RWPE2 (cell line): ENCODE results near the gene RHOF.
"Not testable (repeated sequence)": the region's sequence is repeated elsewhere in the genome, so short reads cannot be mapped to it uniquely, and the experiment has no call there.

Experiments
- ATAC-seq: fragments of 200-7000 bp; cut with Tn5 transposase; 3 replicates; pipeline ENCODE4 v1.9.1; 2021; ENCODE audit warnings: low read depth
- DNase-seq: peaks from one replicate; pipeline ENCODE4 v3.0.0-alpha.2; 2020; ENCODE audit warnings: low spot score
- H3K27ac ChIP-seq: fragments of 450-650 bp; 2 replicates; pipeline ENCODE4 v1.5.1; 2017; ENCODE audit warnings: mild to moderate bottlenecking; ENCODE audit not compliant: poor library complexity, severe bottlenecking
- H3K27me3 ChIP-seq: fragments of 250-450 bp; sonication (Bioruptor Pico); 2 replicates; pipeline ENCODE4 v1.5.1; 2021; ENCODE audit warnings: mild to moderate bottlenecking, moderate library complexity; ENCODE audit not compliant: insufficient read depth, poor library complexity, severe bottlenecking
- H3K36me3 ChIP-seq: fragments of 250-450 bp; sonication (Bioruptor Pico); 2 replicates; pipeline ENCODE4 v1.5.1; 2020; ENCODE audit warnings: low read depth, mild to moderate bottlenecking, moderate library complexity
- H3K4me1 ChIP-seq: fragments of 250-450 bp; sonication (Bioruptor Pico); 2 replicates; pipeline ENCODE4 v1.5.1; 2021; ENCODE audit warnings: mild to moderate bottlenecking, moderate library complexity; ENCODE audit not compliant: insufficient read depth, poor library complexity, severe bottlenecking
- H3K4me3 ChIP-seq: fragments of 250-450 bp; sonication (Bioruptor Pico); 2 replicates; pipeline ENCODE4 v1.5.1; 2021; ENCODE audit warnings: mild to moderate bottlenecking, moderate library complexity; ENCODE audit not compliant: severe bottlenecking
- H3K9me3 ChIP-seq: fragments of 250-450 bp; sonication (Bioruptor Pico); 2 replicates; pipeline ENCODE4 v1.5.1; 2021; ENCODE audit warnings: mild to moderate bottlenecking, moderate library complexity; ENCODE audit not compliant: severe bottlenecking
- TF ChIP-seq, protein P1 (sequence below): fragments of 450-650 bp; IDR thresholded peaks from one replicate; pipeline ENCODE4 v1.5.1; 2017; ENCODE audit warnings: mild to moderate bottlenecking, moderate library complexity; ENCODE audit not compliant: poor library complexity, severe bottlenecking

RHOF gene

DNA sequence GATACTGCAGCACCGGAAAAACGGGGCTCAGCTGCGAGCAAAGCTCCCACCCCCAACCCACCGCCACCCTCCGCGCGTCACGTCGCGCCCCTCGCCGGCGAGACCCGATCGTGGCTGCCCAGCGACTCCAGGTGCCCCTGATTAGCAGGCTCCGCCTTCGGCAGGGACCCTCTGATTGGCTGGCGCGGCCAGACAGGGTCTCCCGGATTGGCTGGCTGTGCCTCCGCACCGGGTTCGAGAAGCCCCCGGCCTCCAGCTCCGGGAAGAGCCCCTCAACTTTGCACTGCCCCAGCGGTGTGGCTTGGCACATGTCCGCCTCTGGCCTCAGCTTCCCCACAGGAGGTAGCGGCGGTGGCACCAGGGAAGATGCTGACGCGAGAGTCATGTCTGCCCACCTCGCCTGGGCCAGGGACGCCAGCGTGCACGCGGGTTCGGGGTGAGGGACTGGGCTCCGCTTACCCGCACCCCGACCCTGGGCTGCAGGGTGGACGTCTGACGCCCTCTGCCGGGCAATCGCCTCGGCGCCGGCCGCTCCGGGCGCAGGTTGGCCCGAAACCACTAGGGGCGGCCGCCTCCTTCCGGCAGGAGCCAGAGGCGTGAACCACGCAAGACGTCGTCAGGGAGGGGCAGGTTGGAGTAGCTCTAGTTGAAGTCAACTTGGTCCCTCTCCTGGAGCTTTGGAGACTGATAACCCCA lies 498 bp upstream of the RHOF start:
- TF ChIP-seq, protein P1, sequence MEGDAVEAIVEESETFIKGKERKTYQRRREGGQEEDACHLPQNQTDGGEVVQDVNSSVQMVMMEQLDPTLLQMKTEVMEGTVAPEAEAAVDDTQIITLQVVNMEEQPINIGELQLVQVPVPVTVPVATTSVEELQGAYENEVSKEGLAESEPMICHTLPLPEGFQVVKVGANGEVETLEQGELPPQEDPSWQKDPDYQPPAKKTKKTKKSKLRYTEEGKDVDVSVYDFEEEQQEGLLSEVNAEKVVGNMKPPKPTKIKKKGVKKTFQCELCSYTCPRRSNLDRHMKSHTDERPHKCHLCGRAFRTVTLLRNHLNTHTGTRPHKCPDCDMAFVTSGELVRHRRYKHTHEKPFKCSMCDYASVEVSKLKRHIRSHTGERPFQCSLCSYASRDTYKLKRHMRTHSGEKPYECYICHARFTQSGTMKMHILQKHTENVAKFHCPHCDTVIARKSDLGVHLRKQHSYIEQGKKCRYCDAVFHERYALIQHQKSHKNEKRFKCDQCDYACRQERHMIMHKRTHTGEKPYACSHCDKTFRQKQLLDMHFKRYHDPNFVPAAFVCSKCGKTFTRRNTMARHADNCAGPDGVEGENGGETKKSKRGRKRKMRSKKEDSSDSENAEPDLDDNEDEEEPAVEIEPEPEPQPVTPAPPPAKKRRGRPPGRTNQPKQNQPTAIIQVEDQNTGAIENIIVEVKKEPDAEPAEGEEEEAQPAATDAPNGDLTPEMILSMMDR: peak; percentile 95
- Histone ChIP-seq H3K4me1 (peaks cover 32% of the 10 kb centered on the region), H3K9me3 (no peaks in the 10 kb centered on the region), H3K36me3 (peaks cover 7% of the 10 kb centered on the region; the same call in 1 of the 2 replicates), H3K4me3 (peak overlapping the region; percentile 45), H3K27ac (peak overlapping the region; percentile 100), H3K27me3 (no peaks in the 10 kb centered on the region)
- peak; percentile 67 for ATAC-seq
- DNase-seq: peak; percentile 89

DNA sequence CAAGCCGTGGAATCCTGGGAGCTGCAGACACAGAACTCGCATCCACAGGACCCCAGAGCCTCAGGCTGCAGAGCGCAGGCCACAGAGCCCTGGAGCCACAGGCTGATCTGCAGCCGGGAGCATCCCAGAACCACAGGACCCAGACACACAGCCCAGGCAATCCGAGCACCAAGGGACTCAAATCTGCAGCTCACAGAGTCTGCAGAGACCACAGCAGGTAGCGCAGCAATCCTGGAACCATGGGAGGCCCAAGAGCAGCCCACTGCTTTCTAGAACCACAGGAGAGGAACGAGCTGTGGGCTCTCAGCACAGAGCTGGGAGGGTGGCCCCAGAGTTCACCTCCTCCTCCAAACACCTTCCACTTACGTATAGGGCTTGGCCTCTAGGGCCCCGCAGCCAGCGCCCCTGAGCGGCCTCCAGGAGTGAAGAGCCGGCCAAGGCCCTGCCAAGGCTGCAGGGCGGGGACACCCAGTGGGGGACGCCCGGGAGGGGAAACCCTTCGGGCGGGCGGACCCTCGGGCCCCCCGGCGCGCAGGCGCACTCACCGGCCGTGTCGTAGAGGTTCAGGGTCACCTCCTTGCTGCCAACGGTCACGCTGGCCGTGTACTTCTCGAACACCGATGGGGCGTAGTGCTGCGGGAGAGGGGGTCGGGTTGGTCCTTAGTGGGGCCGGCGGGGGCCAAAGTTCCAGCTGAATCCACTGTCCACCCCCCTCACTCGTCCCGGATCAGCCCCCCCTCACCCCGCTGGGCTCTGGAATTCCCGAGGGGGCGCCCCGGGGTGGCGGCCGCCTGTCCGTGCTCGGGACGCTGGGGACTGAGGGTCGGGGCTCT lies 665 bp downstream of the RHOF start:
- Histone ChIP-seq H3K27me3 (no peaks in the 10 kb centered on the region), H3K4me1 (peaks cover 21% of the 10 kb centered on the region), H3K36me3 (no peaks in the 10 kb centered on the region), H3K27ac (peak overlapping the region; percentile 100), H3K4me3 (peak overlapping the region; percentile 45), H3K9me3 (no peaks in the 10 kb centered on the region)
- ATAC-seq (no peak), DNase-seq (no peak)
- TF ChIP-seq, protein P1: no peak

DNA sequence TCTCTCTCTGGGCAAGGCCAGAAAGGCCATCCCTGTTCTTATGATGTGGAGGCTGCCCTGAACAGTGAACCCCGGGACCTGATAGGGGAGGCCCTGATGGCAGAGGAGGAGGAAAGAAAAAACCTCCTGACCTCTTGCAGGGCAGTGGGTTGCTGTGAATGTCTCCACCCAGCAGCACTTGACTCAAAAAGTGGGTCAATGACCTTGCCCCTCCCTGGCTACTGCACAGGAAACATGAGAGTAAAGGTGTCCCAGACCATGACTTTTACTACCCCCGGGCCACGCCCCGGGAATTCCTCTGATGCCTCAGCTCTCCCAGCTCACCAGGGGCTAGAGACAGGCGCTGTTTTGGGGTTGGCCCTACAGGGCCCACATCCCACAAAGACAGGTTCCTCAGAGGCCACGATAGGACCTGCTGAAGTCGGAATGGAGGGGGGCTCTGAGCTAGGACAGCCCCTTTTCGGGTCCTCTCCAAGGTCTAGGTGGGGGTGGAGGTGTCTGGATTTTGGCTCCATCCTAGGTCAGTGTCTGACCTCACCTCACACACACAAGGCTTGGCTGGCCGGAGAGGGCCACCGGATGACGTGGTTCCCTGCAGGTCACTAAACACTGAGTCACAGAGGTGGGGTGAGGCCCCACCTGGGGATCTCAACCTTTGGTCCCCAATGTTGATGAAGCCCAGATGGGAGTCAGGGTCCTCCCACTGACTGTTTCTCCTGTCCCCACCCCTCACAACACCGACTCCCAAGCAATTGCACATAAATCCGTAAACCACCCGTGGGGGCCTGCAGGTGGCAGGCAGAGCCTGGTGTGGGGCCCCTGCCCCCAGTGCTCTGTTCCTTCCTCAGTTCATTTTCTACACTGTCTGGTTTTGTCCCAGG lies 1.6 kb downstream of the RHOF start:
- Histone ChIP-seq H3K36me3 (peaks cover 6% of the 10 kb centered on the region), H3K27ac (peak overlapping the region; percentile 100), H3K4me1 (peaks cover 17% of the 10 kb centered on the region), H3K4me3 (peak overlapping the region; percentile 45), H3K9me3 (no peaks in the 10 kb centered on the region), H3K27me3 (no peaks in the 10 kb centered on the region)
- ATAC-seq: peak; percentile 28
- no peak for DNase-seq
- TF ChIP-seq, protein P1: no peak

DNA sequence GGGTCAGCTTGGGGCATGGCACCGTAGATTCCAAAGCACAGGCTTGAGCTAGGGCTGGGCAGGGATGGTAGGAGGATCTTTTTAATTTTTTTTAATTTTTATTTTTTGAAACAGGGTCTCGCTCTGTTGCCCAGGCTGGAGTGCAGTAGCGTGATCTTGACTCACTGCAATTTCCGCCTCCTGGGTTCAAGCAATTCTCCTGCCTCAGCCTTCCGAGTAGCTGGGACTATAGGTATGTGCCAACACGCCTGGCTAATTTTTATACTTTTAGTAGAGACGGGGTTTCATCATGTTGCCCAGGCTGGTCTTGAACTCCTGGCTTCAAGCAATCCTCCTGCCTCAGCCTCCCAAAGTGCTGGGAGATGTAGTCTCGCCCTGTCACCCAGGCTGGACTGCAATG lies 2.7 kb downstream of the RHOF start:
- ATAC-seq, H3K9me3 ChIP-seq, H3K4me3 ChIP-seq, H3K36me3 ChIP-seq, DNase-seq, H3K27me3 ChIP-seq: not testable (repeated sequence)
- Histone ChIP-seq H3K4me1 (peaks cover 22% of the 10 kb centered on the region), H3K27ac (peak overlapping the region; percentile 100)
